Neural crest cell (in vitro differentiated cells): ENCODE measurements around the gene TRIM72. TPM values are rescaled to one million over a fixed set of nuclear protein-coding genes. Genes with fewer than 3 reads are reported as not detected.
A peak's percentile ranks its signal among the peaks of the same experiment; 100 is the strongest.

ENCODE experiments used
- DNase-seq: peaks from one replicate; pipeline ENCODE4 v3.0.0; 2021; ENCODE audit warnings: low read depth, mixed read lengths, low spot score
- H3K27ac Mint-ChIP-seq: one replicate; pipeline ENCODE4 v1.8.0; 2021; ENCODE audit warnings: mild to moderate bottlenecking, mixed read lengths; ENCODE audit not compliant: unreplicated experiment
- H3K27me3 Mint-ChIP-seq: 2 replicates; pipeline ENCODE4 v1.8.0; 2021; ENCODE audit warnings: low read depth, mild to moderate bottlenecking, mixed read lengths
- H3K36me3 Mint-ChIP-seq: 2 replicates; pipeline ENCODE4 v1.8.0; 2021; ENCODE audit warnings: low read depth, mild to moderate bottlenecking, mixed read lengths
- H3K4me1 Mint-ChIP-seq: 2 replicates; pipeline ENCODE4 v1.8.0; 2021; ENCODE audit warnings: mixed read lengths
- H3K4me3 Mint-ChIP-seq: one replicate; pipeline ENCODE4 v1.8.0; 2021; ENCODE audit warnings: mild to moderate bottlenecking, mixed read lengths
- H3K9me3 Mint-ChIP-seq: 2 replicates; pipeline ENCODE4 v1.8.0; 2021; ENCODE audit warnings: mixed read lengths
- CTCF ChIP-seq: fragments of 200-600 bp; sonication (generic); conservative IDR thresholded peaks from 2 replicates; pipeline ENCODE4 v1.5.0; 2021; ENCODE audit warnings: antibody characterized with exemption, mild to moderate bottlenecking
- total RNA-seq: library from RNA; stranded (reverse); gene quantifications from 2 replicates; pipeline ENCODE4 v1.2.1, GENCODE V29; 2021

Gene TRIM72
- total RNA-seq, 1 donor from 2014 or later, result 0.05 TPM

DNA sequence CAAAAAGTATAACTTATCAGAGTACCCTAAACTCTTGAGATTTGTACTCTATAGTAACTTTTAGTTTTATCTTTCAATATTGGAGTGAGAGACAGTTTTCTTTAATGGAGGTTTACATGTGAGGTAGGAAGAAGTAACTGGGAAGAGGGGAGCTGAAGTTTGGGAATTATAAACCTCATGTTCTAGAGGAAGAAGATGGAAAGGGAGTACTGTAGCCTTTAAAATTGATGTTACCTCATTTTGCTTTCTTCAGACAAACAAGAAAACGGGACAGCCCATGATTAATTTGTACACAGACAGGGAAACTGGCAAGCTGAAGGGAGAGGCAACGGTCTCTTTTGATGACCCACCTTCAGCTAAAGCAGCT lies 24.5 kb upstream of the TRIM72 start:
- Mint-ChIP-seq H3K36me3 (peaks cover 81% of the 10 kb centered on the region), H3K27ac (no peak overlapping the region), H3K4me1 (peaks cover 46% of the 10 kb centered on the region), H3K27me3 (peaks cover 42% of the 10 kb centered on the region), H3K9me3 (no peaks in the 10 kb centered on the region), H3K4me3 (peak overlapping the region; percentile 13)
- TF ChIP-seq CTCF, result no peak
- DNase-seq, result no peak

DNA sequence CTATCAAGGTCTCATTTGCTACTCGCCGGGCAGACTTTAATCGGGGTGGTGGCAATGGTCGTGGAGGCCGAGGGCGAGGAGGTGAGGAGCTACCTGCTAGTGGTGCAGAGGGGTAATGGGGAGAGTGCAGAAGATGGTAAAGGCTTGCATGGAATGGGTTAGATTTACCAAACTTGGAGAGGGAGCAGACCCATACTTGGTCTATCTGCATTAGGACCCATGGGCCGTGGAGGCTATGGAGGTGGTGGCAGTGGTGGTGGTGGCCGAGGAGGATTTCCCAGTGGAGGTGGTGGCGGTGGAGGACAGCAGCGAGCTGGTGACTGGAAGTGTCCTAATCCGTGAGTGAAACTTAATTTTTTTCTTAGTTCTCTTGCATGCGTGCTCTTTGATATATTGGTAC lies 23.9 kb upstream of the TRIM72 start:
- Mint-ChIP-seq H3K36me3 (peaks cover 79% of the 10 kb centered on the region), H3K27me3 (peaks cover 38% of the 10 kb centered on the region), H3K9me3 (no peaks in the 10 kb centered on the region), H3K27ac (peak overlapping the region; percentile 44), H3K4me1 (peaks cover 40% of the 10 kb centered on the region), H3K4me3 (peak overlapping the region; percentile 76)
- no peak for DNase-seq
- TF ChIP-seq CTCF, result no peak

DNA sequence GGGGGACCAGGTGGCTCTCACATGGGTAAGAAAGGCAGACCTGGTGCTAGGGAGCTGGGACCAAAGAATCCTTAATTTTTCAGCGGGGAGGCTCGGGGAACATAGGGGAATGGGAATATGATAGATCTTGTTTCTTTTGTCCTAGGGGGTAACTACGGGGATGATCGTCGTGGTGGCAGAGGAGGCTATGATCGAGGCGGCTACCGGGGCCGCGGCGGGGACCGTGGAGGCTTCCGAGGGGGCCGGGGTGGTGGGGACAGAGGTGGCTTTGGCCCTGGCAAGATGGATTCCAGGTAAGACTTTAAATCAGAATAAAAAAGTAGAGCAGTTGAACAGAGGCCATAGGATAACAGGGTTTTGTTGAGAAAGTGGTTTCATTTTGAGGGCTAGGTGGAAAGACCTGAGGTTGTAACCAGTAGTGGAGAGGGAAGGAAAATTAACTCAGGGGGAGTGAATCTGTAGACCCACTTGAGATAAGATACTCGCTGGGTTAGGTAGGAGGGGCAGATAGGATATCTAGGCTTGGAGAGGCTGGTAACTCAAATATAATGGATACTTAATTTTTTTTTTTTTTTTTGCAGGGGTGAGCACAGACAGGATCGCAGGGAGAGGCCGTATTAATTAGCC lies 23.0 kb upstream of the TRIM72 start:
- TF ChIP-seq CTCF, result no peak
- Mint-ChIP-seq H3K27me3 (peaks cover 38% of the 10 kb centered on the region), H3K36me3 (peaks cover 73% of the 10 kb centered on the region), H3K9me3 (no peaks in the 10 kb centered on the region), H3K27ac (no peak overlapping the region), H3K4me1 (peaks cover 31% of the 10 kb centered on the region), H3K4me3 (peak overlapping the region; percentile 76)
- DNase-seq, result no peak

- Mint-ChIP-seq H3K27me3 (peaks cover 38% of the 10 kb centered on the region), H3K9me3 (no peaks in the 10 kb centered on the region), H3K4me3 (peak overlapping the region; percentile 63), H3K27ac (no peak overlapping the region), H3K4me1 (peaks cover 22% of the 10 kb centered on the region), H3K36me3 (peaks cover 69% of the 10 kb centered on the region)
- TF ChIP-seq CTCF, result no peak
- DNase-seq, result no peak
Observed at GRCh38 chr16:31191697-31192428, 22.1 kb upstream of the TRIM72 start.

GRCh38 chr16:31192856-31193642 lies 20.9 kb upstream of the TRIM72 start:
- Mint-ChIP-seq H3K36me3 (peaks cover 59% of the 10 kb centered on the region), H3K4me1 (peaks cover 17% of the 10 kb centered on the region), H3K9me3 (no peaks in the 10 kb centered on the region), H3K27me3 (peaks cover 28% of the 10 kb centered on the region), H3K4me3 (peak overlapping the region; percentile 62), H3K27ac (no peak overlapping the region)
- DNase-seq, result no peak
- TF ChIP-seq CTCF, result no peak
